Lung microvascular endothelial cell (primary cell): ENCODE results near the gene EFCAB11. TPM values are rescaled to one million over a fixed set of nuclear protein-coding genes. Genes with fewer than 3 reads are reported as not detected.
A peak's percentile ranks its signal among the peaks of the same experiment; 100 is the strongest.

Source experiments
- DNase-seq, 2 donors: peaks; one replicate each; pipeline versions ENCODE4 v3.0.0 to v3.0.0-alpha.2; 2010; ENCODE audit warnings: low read depth in 2 of 2
- total RNA-seq: library from RNA; depleted of rRNA; stranded (reverse); fragments of >200 nt; gene quantifications from 2 replicates; pipeline ENCODE4 v1.2.1, GENCODE V29; 2014

EFCAB11 gene
- total RNA-seq, 1 donor from 2014 or later: 1.8 TPM

DNA sequence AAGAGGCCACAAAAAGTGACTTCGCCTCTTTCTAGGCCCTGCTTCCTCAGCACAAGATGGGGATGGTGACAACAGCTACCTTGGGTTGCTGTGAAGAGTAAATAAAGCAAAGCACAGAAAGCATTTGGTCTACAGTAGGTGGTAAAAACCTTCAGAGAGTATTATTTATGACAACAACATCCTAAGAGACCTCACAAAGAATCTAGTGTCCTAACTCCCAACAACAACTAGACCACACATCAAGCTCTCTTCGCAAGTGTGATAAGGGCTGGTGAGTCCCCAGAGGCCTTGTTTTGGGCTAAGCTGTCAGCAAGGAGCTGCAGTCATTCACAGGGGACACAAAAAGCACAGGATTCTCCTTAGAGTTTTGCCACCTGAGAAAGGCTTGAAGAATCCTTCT, 84.9 kb downstream of the EFCAB11 start:
- no peak for DNase-seq

GRCh38 chr14:89866458-89866857, 88.1 kb downstream of the EFCAB11 start:
- no peak for DNase-seq

- no peak for DNase-seq
These were observed 89.4 kb downstream of the EFCAB11 start for GRCh38 chr14:89865153-89865552.

GRCh38 chr14:89862856-89863255, 91.7 kb downstream of the EFCAB11 start:
- DNase-seq: no peak

- DNase-seq: no peak
These were observed 92.9 kb downstream of the EFCAB11 start for GRCh38 chr14:89861630-89862029.

GRCh38 chr14:89858089-89858488, 96.4 kb downstream of the EFCAB11 start:
- DNase-seq: no peak

DNA sequence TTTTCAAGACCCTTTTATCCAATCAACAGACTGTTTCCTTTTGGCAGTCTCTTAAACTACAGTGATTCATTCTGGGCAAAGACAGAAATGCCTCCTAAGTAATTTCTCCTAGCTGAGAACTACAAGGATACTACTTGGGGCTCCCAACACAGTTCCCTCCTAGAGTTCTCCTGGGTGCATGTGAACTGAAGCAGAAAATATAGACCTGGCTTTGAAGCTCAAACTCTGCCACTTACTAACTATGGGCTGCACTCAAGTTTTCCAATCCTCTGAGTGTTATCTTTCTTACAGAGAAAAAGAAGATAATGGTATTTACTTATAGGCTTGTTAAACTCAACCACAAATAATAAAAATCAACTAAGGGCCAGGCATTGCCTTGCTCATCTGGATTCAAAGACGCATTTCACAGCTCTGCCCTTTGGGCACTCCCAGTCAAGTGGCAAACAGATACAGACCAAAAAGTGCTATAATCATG, 97.6 kb downstream of the EFCAB11 start:
- DNase-seq: peak in 1 of 2 donors; percentile 37

DNA sequence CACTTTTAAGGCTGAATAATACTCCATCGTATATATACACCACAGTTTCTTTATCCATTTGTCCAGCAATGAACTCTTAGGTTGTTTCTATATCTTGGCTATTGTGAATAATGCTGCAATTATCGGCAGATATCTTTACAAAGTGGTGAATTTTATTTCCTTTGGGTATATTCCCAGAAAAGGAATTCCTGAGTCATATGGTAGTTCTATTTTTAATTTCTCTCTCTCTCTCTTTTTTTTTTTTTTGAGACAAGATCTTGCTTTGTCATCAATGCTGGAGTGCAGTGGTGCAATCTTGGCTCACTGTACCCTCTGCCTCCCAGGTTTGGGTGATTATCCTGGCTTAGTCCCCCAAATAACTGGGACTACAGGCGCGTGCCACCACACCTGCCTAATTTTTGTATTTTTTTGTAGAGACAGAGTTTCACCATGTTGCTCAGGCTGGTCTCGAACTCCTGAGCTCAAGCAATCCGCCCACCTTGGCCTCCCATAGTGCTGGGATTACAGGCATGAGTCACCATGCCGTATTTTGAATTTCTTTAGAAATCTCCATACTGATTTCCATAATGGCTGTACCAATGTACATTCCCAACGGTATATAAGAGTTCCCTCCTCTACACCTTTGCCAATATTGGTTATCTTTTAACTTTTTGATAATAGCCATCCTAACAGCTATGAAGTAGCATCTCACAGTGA, 98.4 kb downstream of the EFCAB11 start:
- DNase-seq: peak; percentile 35 to 51

DNA sequence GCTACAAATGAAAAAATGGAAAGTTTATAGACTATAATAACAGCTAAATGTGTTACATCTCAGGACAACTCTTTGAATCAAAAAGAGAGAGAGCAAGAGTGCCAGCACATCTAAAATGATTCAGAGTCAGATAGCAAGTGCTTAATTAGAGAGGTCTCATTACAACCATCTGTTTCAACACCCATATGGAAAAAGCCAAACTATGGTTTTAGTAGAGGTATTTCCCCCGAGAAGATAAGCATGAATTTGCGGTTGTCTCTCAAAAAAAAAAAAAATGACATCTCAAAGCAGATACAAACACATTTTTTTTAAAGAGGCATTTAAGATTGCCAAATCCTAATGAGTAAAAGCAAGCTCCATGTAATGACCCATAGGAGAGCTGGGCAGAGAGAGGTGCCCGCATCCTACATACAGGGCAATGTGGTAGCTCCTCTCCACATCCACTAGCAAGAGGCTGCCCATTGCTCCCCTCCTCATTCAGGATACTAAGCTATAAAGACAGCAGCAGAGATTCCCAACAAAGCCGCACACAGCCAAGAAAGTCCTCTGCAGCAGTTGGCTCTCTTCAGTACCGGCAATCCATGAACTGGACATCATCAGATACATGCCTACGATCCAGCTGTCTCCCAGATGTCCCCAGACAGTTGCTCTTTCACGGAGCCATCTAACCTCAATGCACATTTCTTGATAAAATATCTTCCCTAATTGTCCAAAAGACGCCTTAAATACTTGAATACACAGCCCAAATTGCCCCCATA, 100.4 kb downstream of the EFCAB11 start:
- no peak for DNase-seq

DNA sequence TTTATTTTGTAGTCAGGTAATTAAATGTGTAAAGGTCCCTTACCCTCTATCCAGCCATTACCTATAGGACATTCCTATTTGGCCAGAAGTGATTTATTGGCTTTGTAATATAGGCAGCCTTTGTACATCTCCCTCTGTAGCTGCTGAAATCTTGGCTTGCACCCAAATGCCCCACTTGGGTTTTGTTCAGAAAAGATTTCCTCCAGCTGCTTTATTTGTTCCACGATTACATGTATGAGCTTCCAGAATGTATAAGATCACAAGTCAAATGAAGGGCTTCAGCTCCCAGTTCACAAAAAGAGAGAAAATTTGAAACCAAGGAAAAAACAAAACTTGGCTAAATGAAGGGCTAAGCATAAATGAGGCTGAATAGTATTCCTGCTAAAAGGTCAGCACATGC, 103.4 kb downstream of the EFCAB11 start:
- peak in 1 of 2 donors; percentile 1 for DNase-seq

GRCh38 chr14:89849931-89850330, 104.6 kb downstream of the EFCAB11 start:
- DNase-seq: no peak

DNA sequence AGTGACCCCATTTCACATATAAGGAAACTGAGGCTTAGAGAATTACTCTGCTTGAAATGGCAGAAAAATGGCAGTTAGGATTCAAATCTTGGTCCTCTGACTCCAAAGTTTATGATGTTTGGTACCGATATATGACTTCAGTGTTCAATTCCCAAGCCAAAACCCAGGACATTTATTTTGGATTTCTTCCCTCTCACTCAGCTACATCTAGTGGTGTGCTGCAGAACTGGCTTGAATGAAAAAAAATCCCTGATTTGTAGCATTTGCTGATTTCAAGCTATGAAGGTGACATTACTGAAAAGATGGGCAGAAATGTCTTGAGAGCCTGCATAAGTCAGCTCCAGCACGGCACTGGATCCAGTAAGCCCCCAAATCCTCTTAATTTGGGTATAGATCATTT, 106.4 kb downstream of the EFCAB11 start:
- peak in 1 of 2 donors; percentile 13 for DNase-seq

- DNase-seq: peak in 1 of 2 donors; percentile 9
These were observed 109.2 kb downstream of the EFCAB11 start for GRCh38 chr14:89845346-89845745.

DNA sequence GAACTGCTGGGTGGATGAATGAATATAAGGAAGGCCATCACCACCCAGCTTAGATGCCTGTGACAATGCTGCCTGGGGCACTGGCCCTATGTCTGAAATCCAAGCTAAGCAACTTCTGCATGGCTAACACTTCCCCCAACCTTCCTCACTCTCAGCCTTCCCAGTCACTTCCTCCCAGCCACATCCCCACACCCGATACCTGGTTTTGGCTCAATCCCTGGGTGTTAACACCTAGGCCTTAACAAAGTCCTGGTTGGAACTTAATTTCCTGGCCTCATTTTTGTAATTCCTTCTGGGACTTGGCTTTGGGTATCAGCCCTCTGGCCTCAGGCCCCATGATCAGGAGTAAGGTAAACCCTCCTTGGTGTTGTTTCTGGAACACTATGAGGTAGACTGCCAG, 110.0 kb downstream of the EFCAB11 start:
- DNase-seq: no peak

DNA sequence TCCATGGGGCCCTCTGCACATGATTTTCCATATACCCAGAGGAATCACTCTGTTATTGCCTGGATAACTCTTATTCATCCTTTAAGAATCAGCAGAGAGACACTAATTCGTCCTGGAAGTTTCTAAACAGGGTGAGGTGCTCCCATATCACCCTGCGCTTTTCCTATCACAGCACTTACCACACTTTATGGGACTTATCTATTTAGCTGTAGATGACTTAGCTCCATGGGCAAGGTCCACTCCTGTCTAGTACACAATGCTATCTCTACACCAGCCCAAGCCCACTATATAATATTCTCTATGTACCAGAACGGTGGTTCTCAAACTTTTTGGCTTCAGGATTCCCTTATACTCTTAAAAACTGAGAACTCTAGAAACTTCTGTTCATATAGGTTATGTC, 111.7 kb downstream of the EFCAB11 start:
- no peak for DNase-seq

- no peak for DNase-seq
These were observed 112.7 kb downstream of the EFCAB11 start for GRCh38 chr14:89841851-89842250.

- DNase-seq: no peak
These were observed 117.6 kb downstream of the EFCAB11 start for GRCh38 chr14:89836830-89837469.

DNA sequence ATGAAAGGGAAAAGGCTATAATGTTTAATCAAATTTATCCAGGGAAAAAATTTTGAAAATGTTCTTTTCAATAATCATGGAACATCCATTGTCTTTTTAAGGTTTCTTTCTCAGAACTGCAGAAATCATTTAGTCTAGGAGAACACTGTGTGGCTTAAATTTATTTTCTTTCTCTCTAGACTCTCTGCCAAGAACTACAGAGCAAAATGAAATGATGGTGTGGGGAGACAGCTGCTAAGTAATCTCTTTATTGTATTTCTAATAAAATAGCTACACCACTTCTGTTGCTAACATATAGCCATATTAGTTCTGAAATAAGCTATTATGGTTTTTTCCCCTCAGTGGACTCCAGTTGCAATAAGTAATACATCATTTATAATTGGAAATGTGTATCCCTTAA, 120.9 kb downstream of the EFCAB11 start:
- DNase-seq: no peak

- DNase-seq: peak in 1 of 2 donors; percentile 10
These were observed 121.4 kb downstream of the EFCAB11 start for GRCh38 chr14:89833120-89833532.

DNA sequence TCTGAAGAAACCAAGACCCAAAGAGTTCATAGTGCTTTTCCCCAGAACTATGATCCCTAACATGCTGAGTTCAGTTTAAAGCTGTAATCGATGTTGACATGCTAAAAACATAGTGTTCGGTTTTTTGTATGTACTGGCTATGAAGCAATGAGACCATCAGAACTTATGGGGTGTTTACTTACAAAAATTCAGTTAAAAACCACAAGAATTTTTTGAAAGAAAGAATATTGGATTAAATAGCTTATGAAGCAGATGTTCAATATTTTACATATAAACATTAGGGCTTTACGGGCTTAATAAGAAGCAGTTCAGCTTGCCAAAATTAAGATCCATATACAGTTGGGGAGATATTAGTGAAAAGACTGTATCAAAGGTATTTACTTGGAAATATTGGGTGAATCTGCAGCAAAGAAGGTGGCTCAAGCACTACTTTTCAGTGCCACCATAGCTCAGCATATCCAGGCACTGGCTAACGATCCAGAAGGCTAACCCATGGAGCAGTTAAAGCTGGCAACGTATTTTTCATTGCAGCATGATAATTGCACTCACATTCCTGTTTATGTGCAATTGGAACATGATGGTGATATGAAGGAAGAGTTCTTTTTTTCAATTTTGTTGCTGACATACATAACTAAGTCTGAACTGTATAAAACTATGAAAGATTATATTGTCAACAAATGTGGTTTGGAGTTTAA, 125.9 kb downstream of the EFCAB11 start:
- DNase-seq: no peak

DNA sequence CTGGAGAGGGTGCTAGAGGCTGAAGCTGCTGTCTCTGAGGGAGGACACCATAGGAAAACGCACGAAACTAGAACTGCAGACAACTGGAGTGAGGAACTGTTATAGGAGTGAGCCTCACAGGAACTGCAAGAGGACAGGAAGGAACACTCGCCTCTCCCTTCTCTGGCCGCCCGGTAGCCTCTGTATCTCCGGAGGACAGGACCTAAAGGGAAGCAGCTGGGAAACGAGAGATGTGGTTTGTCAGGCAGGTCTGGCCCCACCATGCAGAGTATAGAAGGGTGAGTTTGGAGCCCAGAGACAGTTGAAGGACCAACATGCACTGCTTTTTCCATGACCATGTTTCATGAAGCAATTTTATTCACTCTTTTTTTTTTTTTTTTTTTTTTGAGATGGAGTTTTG, 127.3 kb downstream of the EFCAB11 start:
- DNase-seq: peak in 1 of 2 donors; percentile 3

DNA sequence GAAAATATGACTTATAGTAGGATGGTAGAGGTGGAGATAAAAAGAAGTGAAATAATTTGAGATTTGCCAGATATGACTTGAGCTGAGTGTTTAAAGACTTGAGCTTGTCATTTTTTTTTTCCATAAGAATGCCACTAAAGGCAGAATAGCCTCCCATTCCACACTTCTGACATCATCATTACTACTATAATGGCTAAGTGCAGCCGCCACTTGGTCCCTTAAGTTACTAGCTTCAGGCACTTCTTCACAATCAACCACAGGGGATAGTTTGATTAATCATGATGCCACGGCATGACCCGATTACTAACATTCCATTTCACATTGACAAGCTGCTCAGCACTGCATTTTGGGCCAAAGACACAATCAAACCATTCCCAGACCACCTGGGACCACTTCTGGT, 127.9 kb downstream of the EFCAB11 start:
- no peak for DNase-seq
